ENCODE data around the gene FAM32A.

FAM32A gene

GRCh38 chr19:16199275-16199932 is 14.2 kb downstream of the FAM32A start:
- no peak overlapping the region for H3K4me3 ChIP-seq (ENCODE audit: control insufficient read depth, low read depth, low read length)
- DNase-seq (ENCODE audit: low read depth) = no peak
- TF ChIP-seq, protein P1, sequence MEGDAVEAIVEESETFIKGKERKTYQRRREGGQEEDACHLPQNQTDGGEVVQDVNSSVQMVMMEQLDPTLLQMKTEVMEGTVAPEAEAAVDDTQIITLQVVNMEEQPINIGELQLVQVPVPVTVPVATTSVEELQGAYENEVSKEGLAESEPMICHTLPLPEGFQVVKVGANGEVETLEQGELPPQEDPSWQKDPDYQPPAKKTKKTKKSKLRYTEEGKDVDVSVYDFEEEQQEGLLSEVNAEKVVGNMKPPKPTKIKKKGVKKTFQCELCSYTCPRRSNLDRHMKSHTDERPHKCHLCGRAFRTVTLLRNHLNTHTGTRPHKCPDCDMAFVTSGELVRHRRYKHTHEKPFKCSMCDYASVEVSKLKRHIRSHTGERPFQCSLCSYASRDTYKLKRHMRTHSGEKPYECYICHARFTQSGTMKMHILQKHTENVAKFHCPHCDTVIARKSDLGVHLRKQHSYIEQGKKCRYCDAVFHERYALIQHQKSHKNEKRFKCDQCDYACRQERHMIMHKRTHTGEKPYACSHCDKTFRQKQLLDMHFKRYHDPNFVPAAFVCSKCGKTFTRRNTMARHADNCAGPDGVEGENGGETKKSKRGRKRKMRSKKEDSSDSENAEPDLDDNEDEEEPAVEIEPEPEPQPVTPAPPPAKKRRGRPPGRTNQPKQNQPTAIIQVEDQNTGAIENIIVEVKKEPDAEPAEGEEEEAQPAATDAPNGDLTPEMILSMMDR (IDR thresholded peaks at IDR 0.05; ENCODE audit: control insufficient read depth, insufficient read depth, low read depth, low read length, missing control alignments) = no peak

DNA sequence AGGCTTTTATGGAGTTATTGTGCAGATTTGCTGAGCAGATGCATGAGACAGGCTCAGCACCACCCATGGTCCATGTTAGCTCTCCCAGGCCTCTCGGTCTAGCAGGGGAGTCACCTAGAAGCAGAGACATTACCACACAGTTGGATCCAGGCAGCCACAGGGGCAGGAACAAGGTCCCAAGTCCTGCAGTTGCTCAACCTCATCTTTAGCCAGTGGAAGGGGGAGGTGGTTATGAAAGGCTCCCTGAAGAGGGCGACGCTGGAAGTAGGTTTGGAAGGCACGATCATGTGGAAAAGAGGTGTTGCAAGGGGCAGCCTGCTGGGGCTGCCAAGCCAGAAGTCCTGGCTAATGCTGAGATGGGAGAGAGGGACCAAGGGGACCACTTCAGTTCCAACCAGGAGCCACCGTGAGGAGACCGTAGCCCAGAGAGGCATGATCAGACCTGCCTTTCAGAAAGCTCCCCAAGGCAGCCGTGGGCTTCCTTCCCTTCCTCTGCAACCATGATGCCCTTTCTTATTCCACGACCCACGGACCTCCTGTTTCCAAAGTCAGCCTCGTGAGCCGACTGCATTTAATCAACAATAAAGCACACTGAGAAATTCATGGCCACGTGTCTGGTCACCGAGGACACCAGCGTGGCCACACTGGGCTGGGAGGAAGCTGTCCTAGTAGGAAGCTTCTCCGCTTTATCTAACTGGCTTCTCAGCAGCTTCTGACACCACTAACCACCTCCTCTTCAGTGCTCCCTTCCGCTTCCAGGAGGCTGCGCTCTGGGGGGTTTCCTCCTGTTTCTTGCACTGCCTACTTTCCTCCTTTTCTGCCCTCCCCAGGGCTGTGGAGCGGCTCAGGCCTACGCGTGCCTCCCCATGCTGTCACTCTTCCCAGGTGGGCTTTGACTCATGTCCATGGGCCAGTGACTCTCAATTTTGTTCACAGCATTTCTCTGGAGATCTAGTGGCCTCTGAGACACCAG is 15.1 kb downstream of the FAM32A start:
- TF ChIP-seq, protein P1 (IDR thresholded peaks at IDR 0.05; ENCODE audit: control insufficient read depth, insufficient read depth, low read depth, low read length, missing control alignments) = peak; percentile 9
- no peak overlapping the region for H3K4me3 ChIP-seq (ENCODE audit: control insufficient read depth, low read depth, low read length)
- DNase-seq (ENCODE audit: low read depth) = no peak

DNA sequence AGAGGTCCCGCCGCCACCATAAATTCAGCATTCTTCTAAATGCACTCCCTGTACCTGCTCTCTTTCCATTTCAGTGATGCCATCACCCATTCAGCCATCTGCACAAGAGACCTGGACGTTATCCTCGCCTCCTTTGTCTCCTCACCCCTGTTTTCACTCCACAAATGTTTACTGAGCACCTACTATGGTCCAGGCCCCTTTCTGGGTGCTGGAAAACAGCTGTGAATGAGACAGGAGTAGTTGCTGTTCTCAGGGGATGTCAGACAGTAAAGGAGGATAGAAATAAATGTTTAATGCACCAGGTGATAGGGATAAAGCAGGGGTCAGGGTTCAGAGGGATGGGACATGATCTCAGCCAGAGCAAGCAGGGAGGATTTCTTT is 15.8 kb downstream of the FAM32A start:
- TF ChIP-seq, protein P1 (IDR thresholded peaks at IDR 0.05; ENCODE audit: control insufficient read depth, insufficient read depth, low read depth, low read length, missing control alignments) = no peak
- DNase-seq (ENCODE audit: low read depth) = no peak
- no peak overlapping the region for H3K4me3 ChIP-seq (ENCODE audit: control insufficient read depth, low read depth, low read length)

DNA sequence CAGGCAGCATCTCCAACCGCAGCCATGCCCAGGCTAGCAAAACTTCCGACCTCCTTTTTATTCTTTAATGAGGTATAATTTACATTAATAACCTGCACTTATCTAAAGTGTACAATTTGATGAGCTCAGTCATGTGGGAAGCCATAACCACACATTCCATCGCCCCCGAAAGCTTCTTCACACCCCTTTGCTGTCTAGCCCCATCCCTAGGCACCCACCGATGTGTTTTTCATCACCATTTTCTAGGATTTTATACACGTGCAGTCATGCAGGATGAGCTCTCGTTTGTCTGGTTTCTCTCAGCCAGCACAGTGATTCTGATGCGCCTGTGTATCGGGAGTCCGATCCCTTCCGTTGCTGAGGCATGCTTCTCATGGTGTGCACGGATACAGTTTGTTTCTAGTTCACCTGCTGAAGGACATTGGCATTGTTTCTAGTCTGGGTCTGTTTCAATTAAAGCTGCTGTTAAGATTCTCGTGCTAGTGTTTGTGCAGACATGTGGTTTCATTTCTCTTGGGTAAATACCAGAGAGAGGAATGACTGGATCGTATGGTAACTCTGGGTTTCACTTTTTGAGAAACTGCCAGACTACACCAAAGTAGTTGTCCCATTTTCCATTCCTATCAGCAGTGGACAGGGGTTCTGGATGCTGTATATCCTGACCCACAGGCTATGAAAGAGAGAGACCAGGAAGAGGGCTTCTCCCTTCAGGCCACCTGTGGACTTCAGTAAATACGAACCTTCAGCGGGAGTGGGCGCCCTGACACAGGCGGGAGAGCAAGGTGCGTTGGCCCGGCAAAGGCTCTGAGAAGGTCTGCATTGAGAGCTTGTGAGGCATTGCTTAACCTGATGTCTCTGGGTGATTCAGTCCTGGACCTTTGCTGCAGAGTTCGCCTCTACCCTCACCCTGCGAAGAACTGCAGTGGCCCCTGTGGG is 17.4 kb downstream of the FAM32A start:
- no peak for DNase-seq (ENCODE audit: low read depth)
- no peak overlapping the region for H3K4me3 ChIP-seq (ENCODE audit: control insufficient read depth, low read depth, low read length)
- TF ChIP-seq, protein P1 (IDR thresholded peaks at IDR 0.05; ENCODE audit: control insufficient read depth, insufficient read depth, low read depth, low read length, missing control alignments) = no peak

DNA sequence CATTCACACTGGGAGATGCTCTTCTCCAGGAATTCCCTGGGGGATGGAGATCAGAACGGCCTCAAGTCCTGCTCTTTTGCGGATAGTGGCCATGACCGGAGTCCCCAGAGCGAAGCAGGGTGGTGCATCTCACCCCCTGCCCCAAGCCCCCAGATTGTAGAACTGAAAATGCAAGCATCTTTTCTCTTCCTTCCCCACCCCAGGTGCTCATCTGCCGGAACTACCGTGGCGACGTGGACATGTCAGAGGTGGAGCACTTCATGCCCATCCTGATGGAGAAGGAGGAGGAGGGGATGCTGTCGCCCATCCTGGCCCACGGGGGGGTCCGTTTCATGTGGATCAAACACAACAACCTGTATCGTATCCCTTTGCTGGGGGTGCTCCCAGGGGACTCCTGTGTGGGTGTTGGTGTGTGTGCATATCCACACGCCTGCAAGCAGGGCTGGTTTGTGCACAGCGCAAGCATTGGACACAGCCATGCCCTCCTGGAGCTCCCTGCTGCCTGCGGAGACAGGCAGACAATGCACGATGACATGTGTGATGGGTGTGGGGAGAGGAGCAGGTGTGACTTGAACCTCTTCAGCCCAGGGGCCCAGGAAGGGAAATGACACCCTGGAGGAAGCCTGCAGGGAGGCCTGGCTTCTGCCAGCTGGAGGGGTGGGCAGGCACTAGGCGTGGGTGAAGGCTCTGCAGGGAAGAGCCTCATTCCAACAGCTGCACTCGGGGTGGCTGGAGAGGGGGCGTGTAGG is 18.2 kb downstream of the FAM32A start:
- H3K4me3 ChIP-seq (ENCODE audit: control insufficient read depth, low read depth, low read length) = no peak overlapping the region
- DNase-seq (ENCODE audit: low read depth) = no peak
- TF ChIP-seq, protein P1 (IDR thresholded peaks at IDR 0.05; ENCODE audit: control insufficient read depth, insufficient read depth, low read depth, low read length, missing control alignments) = no peak

DNA sequence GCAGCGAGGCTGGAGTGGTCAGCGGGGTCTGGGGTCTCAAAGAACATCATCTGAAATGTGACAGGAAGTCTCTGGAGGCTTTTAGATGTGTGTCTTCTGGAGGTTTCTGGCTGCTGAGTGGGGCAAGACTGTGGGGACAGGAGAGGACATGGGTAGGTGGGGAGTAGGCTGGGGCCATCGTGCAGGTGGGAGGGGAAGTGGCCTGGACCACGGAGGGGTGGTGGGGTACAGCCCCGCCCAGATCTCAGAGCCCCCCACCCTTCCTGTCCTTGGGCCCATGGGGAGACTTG is 18.7 kb downstream of the FAM32A start:
- DNase-seq (ENCODE audit: low read depth) = no peak
- no peak overlapping the region for H3K4me3 ChIP-seq (ENCODE audit: control insufficient read depth, low read depth, low read length)
- TF ChIP-seq, protein P1 (IDR thresholded peaks at IDR 0.05; ENCODE audit: control insufficient read depth, insufficient read depth, low read depth, low read length, missing control alignments) = no peak

Measured in AG09309 (cell line).